Left lung (tissue), 10 donors: Measurements from ENCODE around the gene ITCH. TPM values are rescaled to one million over a fixed set of nuclear protein-coding genes. Genes with fewer than 3 reads are reported as not detected.
"Not testable (repeated sequence)": the region's sequence is repeated elsewhere in the genome, so short reads cannot be mapped to it uniquely, and the experiment has no call there.

Experiments used
- ATAC-seq: fragments of 200-7000 bp; cut with Tn5 transposase; one replicate; pipeline ENCODE4 v1.9.1; 2020; ENCODE audit warnings: moderate library complexity
- DNase-seq, 4 donors: peaks; one replicate each; pipeline ENCODE4 v3.0.0-alpha.2; 2013 to 2020
- H3K27ac ChIP-seq, 2 donors: fragments of 200-600 bp; sonication (generic) in 1 of 2; one replicate each; pipeline versions ENCODE4 v1.5.0 to v1.8.0; 2020 to 2021
- H3K27me3 ChIP-seq, 2 donors: fragments of 200-600 bp; sonication (generic) in 1 of 2; one replicate each; pipeline versions ENCODE4 v1.5.0 to v1.8.0; 2020 to 2021
- H3K36me3 ChIP-seq, 2 donors: fragments of 200-600 bp; sonication (generic) in 1 of 2; one replicate each; pipeline versions ENCODE4 v1.5.0 to v1.8.0; 2020 to 2021
- H3K4me1 ChIP-seq, 2 donors: fragments of 200-600 bp; one replicate each; pipeline ENCODE4 v1.8.0; 2021
- H3K4me3 ChIP-seq, 2 donors: fragments of 200-600 bp; sonication (generic) in 1 of 2; one replicate each; pipeline versions ENCODE4 v1.5.0 to v1.8.0; 2020 to 2021; ENCODE audit warnings: mild to moderate bottlenecking in 1 of 2
- H3K9me3 ChIP-seq, 2 donors: fragments of 200-600 bp; sonication (generic) in 1 of 2; one replicate each; pipeline versions ENCODE4 v1.5.0 to v1.8.0; 2020 to 2021
- CTCF ChIP-seq, 2 donors: fragments of 200-600 bp; sonication (generic) in 1 of 2; IDR thresholded peaks; one replicate each; pipeline versions ENCODE4 v1.5.0 to v1.8.0; 2021; ENCODE audit warnings: antibody characterized with exemption in 2 of 2
- intact Hi-C, 2 donors: fragments of 100-400 bp; cut with DNase I; formaldehyde crosslinking; loops; one replicate each; pipeline versions ENCODE4 v1.11.2 to v1.14.2; 2022
- polyA plus RNA-seq, 6 donors: library from polyadenylated mRNA; unstranded; fragments of 120-200 nt; gene quantifications; one replicate each; pipeline ENCODE4 v1.2.1, GENCODE V29; 2013; ENCODE audit not compliant: insufficient read length in 6 of 6
- total RNA-seq, 2 donors: library from RNA; stranded (reverse); fragmentation: NEBNext Ultra II Directional; extraction: Animal tissue kit (Norgen Biotek cat#: 25700); gene quantifications; one replicate each; pipeline ENCODE4 v1.2.1, GENCODE V29; 2021
- donor health status: DM: no; HTN: yes; CAD: no.
- donor health status: DM: no; HTN: no; CAD: no.

The ITCH gene
- total and polyA plus RNA-seq, 8 donors = 36.2 to 59.6 (median 44.4) TPM

GRCh38 chr20:34397096-34397495 is 34.0 kb downstream of the ITCH start:
- peaks cover 4 to 9% of the 10 kb centered on the region in 2 donors for H3K4me1 ChIP-seq
- H3K36me3 ChIP-seq = peaks cover 0 to 88% of the 10 kb centered on the region in 2 donors
- intact Hi-C loops = no loop called here
- H3K27ac ChIP-seq = no peak overlapping the region
- no peak for TF ChIP-seq CTCF (IDR thresholded peaks at IDR 0.05)
- H3K4me3 ChIP-seq = no peak overlapping the region
- no peaks in the 10 kb centered on the region for H3K27me3 ChIP-seq
- ATAC-seq (no peak), DNase-seq (no peak)
- no peaks in the 10 kb centered on the region for H3K9me3 ChIP-seq

- H3K4me3 ChIP-seq, H3K27ac ChIP-seq, H3K27me3 ChIP-seq, ATAC-seq, H3K9me3 ChIP-seq, intact Hi-C loops, DNase-seq: not testable (repeated sequence)
- Histone ChIP-seq H3K4me1 (peaks cover 5 to 35% of the 10 kb centered on the region in 2 donors), H3K36me3 (peaks cover 0 to 56% of the 10 kb centered on the region in 2 donors)
These were observed 37.7 kb downstream of the ITCH start for GRCh38 chr20:34400776-34401175.

GRCh38 chr20:34401741-34402455 is 38.8 kb downstream of the ITCH start:
- intact Hi-C loops = no loop called here
- no peak overlapping the region for H3K4me3 ChIP-seq
- no peak overlapping the region for H3K27ac ChIP-seq
- no peaks in the 10 kb centered on the region for H3K9me3 ChIP-seq
- peak; percentile 41 for ATAC-seq
- no peak for TF ChIP-seq CTCF (IDR thresholded peaks at IDR 0.05)
- DNase-seq = no peak
- H3K4me1 ChIP-seq = peaks cover 5 to 40% of the 10 kb centered on the region in 2 donors
- no peaks in the 10 kb centered on the region for H3K27me3 ChIP-seq
- H3K36me3 ChIP-seq = peaks cover 0 to 45% of the 10 kb centered on the region in 2 donors

GRCh38 chr20:34402461-34402860 is 39.4 kb downstream of the ITCH start:
- DNase-seq (no peak), ATAC-seq (no peak)
- Histone ChIP-seq H3K27ac (no peak overlapping the region), H3K4me3 (no peak overlapping the region), H3K4me1 (peaks cover 5 to 40% of the 10 kb centered on the region in 2 donors), H3K27me3 (no peaks in the 10 kb centered on the region), H3K36me3 (peaks cover 0 to 39% of the 10 kb centered on the region in 2 donors), H3K9me3 (no peaks in the 10 kb centered on the region)
- intact Hi-C loops = no loop called here
- TF ChIP-seq CTCF (IDR thresholded peaks at IDR 0.05) = no peak

GRCh38 chr20:34403063-34403827 is 40.2 kb downstream of the ITCH start:
- H3K9me3 ChIP-seq = no peaks in the 10 kb centered on the region
- no peak for TF ChIP-seq CTCF (IDR thresholded peaks at IDR 0.05)
- intact Hi-C loops = no loop called here
- DNase-seq (no peak), ATAC-seq (no peak)
- H3K27me3 ChIP-seq = no peaks in the 10 kb centered on the region
- peaks cover 0 to 31% of the 10 kb centered on the region in 2 donors for H3K36me3 ChIP-seq
- H3K4me1 ChIP-seq = peaks cover 5 to 40% of the 10 kb centered on the region in 2 donors
- H3K4me3 ChIP-seq = no peak overlapping the region
- peak overlapping the region in 1 of 2 donors; percentile 33 for H3K27ac ChIP-seq
